HG02759 (cell line): ENCODE data around the gene CLOCK.

ENCODE experiments used
- ATAC-seq: cut with Tn5 transposase; IDR thresholded peaks from one replicate; pipeline ENCODE4 v1.9.1; 2021; ENCODE audit warnings: mild to moderate bottlenecking, moderate library complexity; ENCODE audit not compliant: unreplicated experiment

Gene CLOCK

GRCh38 chr4:55545151-55545550 is 1.6 kb downstream of the CLOCK start:
- ATAC-seq = no peak

- no peak for ATAC-seq
Observed at GRCh38 chr4:55543858-55544257, 2.9 kb downstream of the CLOCK start.

GRCh38 chr4:55540271-55540670 is 6.4 kb downstream of the CLOCK start:
- ATAC-seq = no peak

GRCh38 chr4:55539658-55540057 is 7.1 kb downstream of the CLOCK start:
- no peak for ATAC-seq

- no peak for ATAC-seq
Observed at GRCh38 chr4:55538531-55538930, 8.2 kb downstream of the CLOCK start.

- ATAC-seq = no peak
Observed at GRCh38 chr4:55534306-55534705, 12.4 kb downstream of the CLOCK start.

- no peak for ATAC-seq
Observed at GRCh38 chr4:55530691-55531090, 16.0 kb downstream of the CLOCK start.

GRCh38 chr4:55530167-55530566 is 16.5 kb downstream of the CLOCK start:
- no peak for ATAC-seq

GRCh38 chr4:55528491-55528890 is 18.2 kb downstream of the CLOCK start:
- no peak for ATAC-seq

- no peak for ATAC-seq
Observed at GRCh38 chr4:55524844-55525571, 21.7 kb downstream of the CLOCK start.

GRCh38 chr4:55518442-55518841 is 28.3 kb downstream of the CLOCK start:
- no peak for ATAC-seq

GRCh38 chr4:55517526-55518229 is 29.0 kb downstream of the CLOCK start:
- ATAC-seq = peak; percentile 73

GRCh38 chr4:55512922-55513571 is 33.7 kb downstream of the CLOCK start:
- no peak for ATAC-seq

- no peak for ATAC-seq
Observed at GRCh38 chr4:55512077-55512476, 34.6 kb downstream of the CLOCK start.

- no peak for ATAC-seq
Observed at GRCh38 chr4:55510685-55511084, 36.0 kb downstream of the CLOCK start.

- ATAC-seq = no peak
Observed at GRCh38 chr4:55509266-55509665, 37.4 kb downstream of the CLOCK start.

- no peak for ATAC-seq
Observed at GRCh38 chr4:55507612-55508011, 39.1 kb downstream of the CLOCK start.

GRCh38 chr4:55503169-55503568 is 43.5 kb downstream of the CLOCK start:
- ATAC-seq = no peak

- ATAC-seq = no peak
Observed at GRCh38 chr4:55500072-55500471, 46.6 kb downstream of the CLOCK start.

GRCh38 chr4:55499495-55499894 is 47.2 kb downstream of the CLOCK start:
- no peak for ATAC-seq

- ATAC-seq = no peak
Observed at GRCh38 chr4:55498051-55498450, 48.7 kb downstream of the CLOCK start.

- no peak for ATAC-seq
Observed at GRCh38 chr4:55491486-55491885, 55.2 kb downstream of the CLOCK start.
